ENCODE results near the gene TRAF1. TPM values are rescaled to one million over a fixed set of nuclear protein-coding genes. Genes with fewer than 3 reads are reported as not detected.

TRAF1 gene
- polyA plus RNA-seq, 1 donor from 2014 or later: 0.89 TPM

GRCh38 chr9:120867676-120868338, 58.8 kb downstream of the TRAF1 start:
- H3K9ac ChIP-seq (ENCODE audit: low read length): no peak overlapping the region
- peak overlapping the region; percentile 61 for H3K4me3 ChIP-seq (ENCODE audit: low read length)
- H4K20me1 ChIP-seq (ENCODE audit: insufficient read depth): no peaks in the 10 kb centered on the region
- no peaks in the 10 kb centered on the region for H3K79me2 ChIP-seq (replicated peaks; ENCODE audit: insufficient read depth, low read length)
- no peak overlapping the region for H3K4me2 ChIP-seq (ENCODE audit: low read length)
- no peaks in the 10 kb centered on the region for H3F3A ChIP-seq (ENCODE audit: insufficient read depth, low read length, poor library complexity, severe bottlenecking)
- no peaks in the 10 kb centered on the region for H3K9me3 ChIP-seq (ENCODE audit: low read length)
- no peaks in the 10 kb centered on the region for H3K27me3 ChIP-seq (ENCODE audit: insufficient read depth, low read depth, low read length)
- H3K27ac ChIP-seq (ENCODE audit: low read length): no peak overlapping the region
- H3K9me2 ChIP-seq (ENCODE audit: insufficient read depth, low read length): no peaks in the 10 kb centered on the region
- H2AFZ ChIP-seq (ENCODE audit: low read depth, low read length): no peak overlapping the region
- no peaks in the 10 kb centered on the region for H3K36me3 ChIP-seq (ENCODE audit: insufficient read depth, low read length)
- TF ChIP-seq CTCF (IDR thresholded peaks at IDR 0.05; ENCODE audit: poor library complexity, severe bottlenecking): no peak
- TF ChIP-seq POLR2AphosphoS5 (IDR thresholded peaks at IDR 0.05): no peak
- no peak for TF ChIP-seq TAF1 (IDR thresholded peaks at IDR 0.05; ENCODE audit: low read depth)
- TF ChIP-seq EP300 (conservative IDR thresholded peaks at IDR 0.05; ENCODE audit: poor library complexity, severe bottlenecking): no peak
- no peak for TF ChIP-seq SMC3 (conservative IDR thresholded peaks at IDR 0.05; ENCODE audit: poor library complexity)
- TF ChIP-seq MXI1 (conservative IDR thresholded peaks at IDR 0.05; ENCODE audit: poor library complexity, severe bottlenecking): no peak
- TF ChIP-seq EZH2 (IDR thresholded peaks at IDR 0.05; ENCODE audit: borderline replicate concordance, insufficient read depth, low read length, poor library complexity, severe bottlenecking): no peak
- no peak for TF ChIP-seq REST (IDR thresholded peaks at IDR 0.05; ENCODE audit: borderline replicate concordance)

- H4K20me1 ChIP-seq (ENCODE audit: insufficient read depth): no peaks in the 10 kb centered on the region
- no peak for TF ChIP-seq EZH2 (IDR thresholded peaks at IDR 0.05; ENCODE audit: borderline replicate concordance, insufficient read depth, low read length, poor library complexity, severe bottlenecking)
- no peak for TF ChIP-seq EP300 (conservative IDR thresholded peaks at IDR 0.05; ENCODE audit: poor library complexity, severe bottlenecking)
- no peak for TF ChIP-seq SMC3 (conservative IDR thresholded peaks at IDR 0.05; ENCODE audit: poor library complexity)
- no peak for TF ChIP-seq RAD21 (conservative IDR thresholded peaks at IDR 0.05)
- TF ChIP-seq CTCF (IDR thresholded peaks at IDR 0.05; ENCODE audit: poor library complexity, severe bottlenecking): no peak
- TF ChIP-seq REST (IDR thresholded peaks at IDR 0.05; ENCODE audit: borderline replicate concordance): no peak
- TF ChIP-seq TAF1 (IDR thresholded peaks at IDR 0.05; ENCODE audit: low read depth): no peak
- no peak for TF ChIP-seq POLR2AphosphoS5 (IDR thresholded peaks at IDR 0.05)
- no peak for TF ChIP-seq MXI1 (conservative IDR thresholded peaks at IDR 0.05; ENCODE audit: poor library complexity, severe bottlenecking)
- H3K9ac ChIP-seq (ENCODE audit: low read length): no peak overlapping the region
- H3K4me2 ChIP-seq (ENCODE audit: low read length): no peak overlapping the region
- no peaks in the 10 kb centered on the region for H3K27me3 ChIP-seq (ENCODE audit: insufficient read depth, low read depth, low read length)
- H3K4me3 ChIP-seq (ENCODE audit: low read length): no peak overlapping the region
- H3K36me3 ChIP-seq (ENCODE audit: insufficient read depth, low read length): no peaks in the 10 kb centered on the region
- no peak overlapping the region for H3K27ac ChIP-seq (ENCODE audit: low read length)
- H3F3A ChIP-seq (ENCODE audit: insufficient read depth, low read length, poor library complexity, severe bottlenecking): no peaks in the 10 kb centered on the region
- no peaks in the 10 kb centered on the region for H3K9me2 ChIP-seq (ENCODE audit: insufficient read depth, low read length)
- no peak overlapping the region for H2AFZ ChIP-seq (ENCODE audit: low read depth, low read length)
- H3K79me2 ChIP-seq (replicated peaks; ENCODE audit: insufficient read depth, low read length): no peaks in the 10 kb centered on the region
- no peaks in the 10 kb centered on the region for H3K9me3 ChIP-seq (ENCODE audit: low read length)
Observed at GRCh38 chr9:120866651-120867050, 59.9 kb downstream of the TRAF1 start.

Measured in neural cell (in vitro differentiated cells).